Measurements from ENCODE around the gene CBARP.
A peak's percentile ranks its signal among the peaks of the same experiment; 100 is the strongest.
"Not testable (repeated sequence)": the region's sequence is repeated elsewhere in the genome, so short reads cannot be mapped to it uniquely, and the experiment has no call there.

CBARP gene

DNA sequence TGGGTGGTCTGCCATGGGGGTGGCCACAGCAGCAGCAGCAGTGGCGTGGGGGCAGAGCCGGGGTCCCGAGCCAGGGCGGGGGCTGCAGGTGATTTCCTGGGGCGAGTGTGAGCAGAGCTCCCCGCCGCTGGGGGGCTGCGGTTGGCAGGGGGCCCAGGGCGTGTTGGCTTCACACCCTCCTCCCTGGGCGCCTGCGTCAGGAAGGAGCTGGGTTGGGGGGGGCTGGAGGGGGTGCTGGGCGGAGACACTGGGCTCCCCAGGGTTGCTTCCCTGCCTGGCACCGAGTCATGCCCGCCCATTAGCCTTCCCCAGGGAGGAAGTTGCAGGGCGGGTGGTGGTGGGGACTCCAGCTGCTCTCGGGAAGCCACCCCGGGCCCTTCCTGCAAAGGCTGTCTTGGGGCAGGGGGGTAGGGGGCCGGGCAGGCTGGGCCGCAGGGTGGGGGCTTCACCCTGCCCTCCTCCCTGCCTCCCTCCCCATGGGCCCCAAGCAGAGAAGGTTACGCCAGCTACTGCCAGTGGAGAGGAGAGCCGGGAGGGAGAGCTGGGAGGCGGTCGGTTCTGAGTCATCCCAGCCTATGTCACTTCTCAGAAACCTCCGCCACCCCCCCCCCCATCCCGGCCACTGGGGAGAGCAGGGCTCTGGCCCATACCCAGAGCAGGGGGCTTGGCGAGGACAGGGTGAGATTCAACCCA is 15.2 kb upstream of the CBARP start:
- DNase-seq (ENCODE audit: low read depth) = peak; percentile 66

- DNase-seq (ENCODE audit: low read depth) = no peak
These were observed 14.5 kb upstream of the CBARP start for GRCh38 chr19:1252221-1252820.

DNA sequence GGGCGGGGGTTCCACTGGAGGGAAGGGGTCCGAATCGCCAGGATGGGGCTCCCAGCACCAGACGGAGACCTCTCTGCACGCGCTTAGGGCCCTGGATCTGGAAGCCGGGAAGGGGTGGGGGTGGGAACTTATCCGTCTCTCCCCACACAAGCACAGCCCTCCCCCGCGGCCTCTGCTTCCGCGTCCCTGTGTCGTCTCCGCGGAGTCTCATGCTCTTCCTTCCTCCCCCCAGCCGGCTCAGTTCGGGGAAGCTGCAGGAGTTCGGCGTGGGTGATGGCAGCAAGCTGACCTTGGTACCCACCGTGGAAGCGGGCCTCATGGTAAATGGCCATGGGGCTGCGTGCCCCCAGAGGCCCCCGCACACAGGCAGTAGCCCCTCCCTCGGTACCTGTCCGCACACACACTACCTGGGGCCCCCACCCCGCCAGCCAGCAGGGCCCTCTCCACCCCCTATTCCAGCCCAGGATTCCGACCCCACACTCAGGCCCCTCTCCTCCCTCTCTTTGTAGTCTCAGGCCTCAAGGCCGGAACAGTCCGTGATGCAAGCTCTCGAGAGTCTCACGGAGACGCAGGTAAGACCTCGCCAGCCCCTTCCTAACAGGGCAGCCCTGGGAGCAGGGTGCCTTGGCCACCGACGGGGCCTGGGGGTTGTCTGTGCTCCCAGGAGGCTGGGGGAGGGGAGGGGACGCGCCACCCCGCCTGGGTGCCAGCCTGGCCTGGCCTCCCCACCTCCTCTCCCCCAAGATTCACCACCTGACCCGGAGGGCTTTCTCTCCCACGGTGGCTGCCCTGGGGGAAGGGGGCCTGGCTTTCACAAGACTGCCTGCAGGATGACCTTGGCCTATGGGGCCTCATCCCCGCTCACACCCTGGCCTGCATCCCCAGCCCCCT is 13.8 kb upstream of the CBARP start:
- peak; percentile 52 for DNase-seq (ENCODE audit: low read depth)

GRCh38 chr19:1250437-1251260 is 12.8 kb upstream of the CBARP start:
- DNase-seq (ENCODE audit: low read depth) = no peak

- no peak for DNase-seq (ENCODE audit: low read depth)
These were observed 12.2 kb upstream of the CBARP start for GRCh38 chr19:1249990-1250436.

GRCh38 chr19:1249298-1249989 is 11.6 kb upstream of the CBARP start:
- DNase-seq (ENCODE audit: low read depth) = peak; percentile 95

DNA sequence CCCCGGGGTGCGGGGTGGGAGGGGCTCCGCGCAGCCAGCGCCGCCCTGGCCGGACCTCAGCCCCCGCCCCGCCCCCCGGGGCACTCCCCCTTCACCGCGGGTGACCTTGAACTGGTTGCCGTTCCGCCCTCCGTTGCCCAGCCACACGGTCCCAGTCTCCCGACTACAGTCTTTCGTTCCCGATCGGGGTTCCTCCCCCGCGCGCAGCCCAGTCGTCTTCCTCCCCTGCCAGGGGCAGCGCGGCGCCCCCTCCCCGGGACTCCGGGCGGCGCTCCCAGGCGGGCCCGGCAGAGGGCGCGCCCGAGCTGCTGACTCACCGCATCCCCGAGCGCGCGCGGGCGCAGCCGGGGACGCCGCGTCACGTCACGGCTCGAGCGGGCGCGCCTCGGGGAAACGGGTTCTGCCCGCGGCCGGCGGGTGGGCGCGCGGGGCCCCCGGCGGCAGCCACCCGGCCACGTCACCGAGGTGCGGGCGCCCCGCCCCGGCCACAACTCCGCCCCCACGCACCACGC is 11.0 kb upstream of the CBARP start:
- peak; percentile 79 for DNase-seq (ENCODE audit: low read depth)

DNA sequence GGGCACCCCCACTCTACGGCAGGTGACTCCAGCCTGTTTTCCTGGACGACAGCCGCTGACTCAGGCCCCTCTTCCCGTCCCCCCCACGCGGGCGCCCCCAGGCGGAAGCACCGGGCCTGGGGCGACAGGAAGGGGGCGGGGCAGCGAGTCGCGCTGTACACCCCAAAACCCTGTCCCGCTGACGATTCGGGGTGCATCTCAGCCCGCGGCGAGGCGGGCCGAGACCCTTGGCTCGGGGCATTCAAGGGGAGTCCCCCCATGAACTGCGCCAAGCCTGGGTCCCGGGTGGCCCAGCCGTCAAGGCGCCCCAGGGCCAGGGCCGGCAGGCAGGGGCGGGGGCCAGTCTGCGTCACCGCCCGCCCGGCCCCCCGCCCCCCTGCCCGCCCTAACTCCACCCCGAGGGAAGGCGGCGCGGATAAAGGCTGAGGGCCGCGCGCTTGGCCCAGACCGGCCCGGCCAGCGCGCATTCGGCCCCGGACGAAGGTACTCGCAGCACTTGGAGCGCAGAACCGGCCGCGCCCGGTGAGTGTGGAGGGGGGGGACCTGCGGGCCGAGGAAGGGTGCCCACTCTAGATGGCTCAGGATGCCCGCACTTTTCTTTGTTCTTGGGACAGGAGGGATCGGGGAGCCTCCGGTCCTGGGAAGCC is 10.5 kb upstream of the CBARP start, which contains the start of gene MIDN:
Gene MIDN, plus strand, starts transcription at position 445 of the 647 bp plus-strand sequence. CDS start 1,714 bp downstream, outside the sequence.
- peak; percentile 65 for DNase-seq (ENCODE audit: low read depth)

DNA sequence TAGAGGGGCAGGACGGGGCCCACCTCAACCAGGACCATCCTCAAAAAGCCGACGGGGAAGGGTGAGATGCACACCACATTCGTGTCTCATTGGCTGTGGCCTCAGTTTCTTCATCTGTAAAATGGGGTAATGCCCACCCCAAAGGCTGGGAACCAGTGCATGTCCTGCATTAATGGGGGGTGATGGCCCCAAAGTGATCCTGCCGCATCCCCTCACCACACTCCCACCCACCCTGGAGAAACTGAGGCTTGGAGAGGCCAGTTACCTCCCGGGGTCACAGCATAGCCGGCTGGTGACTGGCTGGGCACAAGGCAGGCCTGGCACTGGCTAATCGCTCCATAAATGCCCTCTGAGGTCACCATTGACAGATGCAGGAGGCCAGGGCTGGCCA is 9.9 kb upstream of the CBARP start:
- DNase-seq (ENCODE audit: low read depth) = no peak

DNA sequence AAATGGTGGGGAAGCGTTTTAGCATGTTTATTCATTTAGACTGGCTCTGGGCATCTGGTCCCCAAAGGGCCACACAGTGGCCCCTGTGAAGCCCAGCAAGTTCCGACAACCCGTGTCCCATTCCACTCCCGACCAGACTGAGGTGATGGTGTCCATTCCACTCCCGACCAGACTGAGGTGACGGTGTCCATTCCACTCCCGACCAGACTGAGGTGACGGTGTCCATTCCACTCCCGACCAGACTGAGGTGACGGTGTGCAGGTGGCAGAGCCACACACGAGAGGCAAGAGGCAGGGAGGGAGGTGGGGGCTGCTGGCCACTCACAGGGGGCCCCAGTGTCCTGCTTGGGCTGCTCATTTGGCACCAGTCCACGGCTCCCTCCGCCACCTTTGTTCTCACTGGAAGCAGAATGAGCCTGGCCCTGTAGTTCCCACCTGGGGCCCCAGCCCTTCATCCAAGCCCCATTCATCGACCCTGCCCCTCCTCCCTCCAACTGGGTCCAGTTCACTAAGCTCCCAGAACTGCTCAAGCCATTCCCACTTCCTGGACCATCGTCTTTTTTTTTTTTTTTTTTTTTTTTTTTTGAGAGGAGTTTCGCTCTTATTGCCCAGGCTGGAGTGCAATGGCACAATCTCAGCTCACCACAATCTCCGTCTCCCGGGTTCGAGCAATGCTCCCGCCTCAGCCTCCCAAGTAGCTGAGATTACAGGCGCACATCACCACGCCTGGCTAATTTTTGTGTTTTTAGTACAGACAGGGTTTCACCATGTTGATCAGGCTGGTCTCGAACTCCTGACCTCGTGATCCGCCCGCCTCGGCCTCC is 8.7 kb upstream of the CBARP start:
- not testable (repeated sequence) for DNase-seq (ENCODE audit: low read depth)

DNA sequence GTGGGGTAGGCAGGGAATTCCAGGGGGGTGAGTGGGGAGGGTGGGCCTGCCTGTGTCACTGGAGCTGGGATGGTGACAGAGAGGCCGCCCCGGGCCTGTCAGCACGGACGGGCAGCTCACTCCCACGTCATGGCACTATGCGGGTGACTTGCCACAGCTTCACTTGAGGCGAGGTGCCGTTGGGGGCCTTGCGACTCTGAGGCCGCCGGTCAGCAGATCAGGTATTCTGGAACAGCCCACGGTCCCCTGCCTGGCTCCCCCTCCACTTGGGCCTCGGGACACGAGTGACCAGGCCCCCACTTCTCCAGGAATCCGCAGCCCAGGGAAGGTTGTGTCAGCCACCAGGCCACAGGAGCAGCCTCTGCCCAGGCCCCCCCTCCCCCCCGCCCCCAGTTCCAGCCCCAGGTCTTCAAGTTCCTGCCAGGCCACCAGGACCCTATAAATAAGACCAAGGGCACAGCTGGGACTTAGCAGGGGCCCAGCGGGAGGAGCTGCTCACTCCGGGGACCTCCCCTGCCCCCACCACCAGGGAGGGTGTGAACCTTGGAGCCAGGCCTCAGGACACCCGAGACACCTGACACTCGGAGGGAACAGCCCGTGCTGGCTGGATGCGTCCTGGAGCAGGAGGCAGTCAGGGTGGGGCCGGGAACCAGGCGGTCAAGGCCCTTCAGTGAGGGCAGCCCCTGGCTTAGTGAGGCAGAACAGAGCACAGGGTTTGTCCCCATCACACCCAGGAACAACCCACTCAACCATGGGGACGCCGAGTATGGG is 7.9 kb upstream of the CBARP start:
- DNase-seq (ENCODE audit: low read depth) = no peak

DNA sequence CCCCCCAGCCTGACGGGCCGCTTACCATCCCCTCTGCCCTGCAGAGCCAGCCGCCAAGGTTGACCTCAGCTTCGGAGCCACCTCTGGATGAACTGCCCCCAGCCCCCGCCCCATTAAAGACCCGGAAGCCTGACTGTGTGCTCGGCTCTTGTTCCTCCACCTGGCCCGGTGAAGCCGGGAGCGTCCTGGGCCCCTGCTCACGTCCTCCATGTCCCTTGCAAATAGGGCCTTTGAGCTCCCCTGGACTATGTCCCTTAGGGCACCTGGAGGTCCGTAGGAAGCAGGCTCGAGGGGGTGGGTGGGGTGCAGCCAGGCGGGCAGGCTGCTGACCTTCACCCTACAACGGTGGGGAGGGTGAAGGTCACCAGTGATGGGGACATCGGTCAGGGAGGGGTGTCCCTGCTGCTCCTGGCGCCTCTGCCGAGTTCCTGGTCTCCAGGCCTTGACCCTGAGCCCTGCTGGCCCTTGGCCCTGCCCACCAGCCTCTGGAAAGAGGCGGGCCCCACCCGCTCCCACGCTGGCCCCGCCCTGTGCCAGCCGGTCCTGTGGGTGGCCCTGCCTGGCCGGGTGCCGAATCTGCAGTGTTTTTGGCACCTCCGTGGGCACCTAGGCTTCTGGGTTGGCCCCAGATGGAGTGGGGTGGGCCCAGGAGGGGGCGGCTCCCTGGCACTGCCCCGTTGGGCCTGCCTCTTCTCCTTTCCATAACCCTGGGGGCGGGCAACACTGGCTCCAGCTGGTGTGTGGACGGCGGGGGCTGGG is 7.1 kb upstream of the CBARP start:
- no peak for DNase-seq (ENCODE audit: low read depth)

GRCh38 chr19:1243768-1244692 is 6.2 kb upstream of the CBARP start:
- DNase-seq (ENCODE audit: low read depth) = peak; percentile 81

DNA sequence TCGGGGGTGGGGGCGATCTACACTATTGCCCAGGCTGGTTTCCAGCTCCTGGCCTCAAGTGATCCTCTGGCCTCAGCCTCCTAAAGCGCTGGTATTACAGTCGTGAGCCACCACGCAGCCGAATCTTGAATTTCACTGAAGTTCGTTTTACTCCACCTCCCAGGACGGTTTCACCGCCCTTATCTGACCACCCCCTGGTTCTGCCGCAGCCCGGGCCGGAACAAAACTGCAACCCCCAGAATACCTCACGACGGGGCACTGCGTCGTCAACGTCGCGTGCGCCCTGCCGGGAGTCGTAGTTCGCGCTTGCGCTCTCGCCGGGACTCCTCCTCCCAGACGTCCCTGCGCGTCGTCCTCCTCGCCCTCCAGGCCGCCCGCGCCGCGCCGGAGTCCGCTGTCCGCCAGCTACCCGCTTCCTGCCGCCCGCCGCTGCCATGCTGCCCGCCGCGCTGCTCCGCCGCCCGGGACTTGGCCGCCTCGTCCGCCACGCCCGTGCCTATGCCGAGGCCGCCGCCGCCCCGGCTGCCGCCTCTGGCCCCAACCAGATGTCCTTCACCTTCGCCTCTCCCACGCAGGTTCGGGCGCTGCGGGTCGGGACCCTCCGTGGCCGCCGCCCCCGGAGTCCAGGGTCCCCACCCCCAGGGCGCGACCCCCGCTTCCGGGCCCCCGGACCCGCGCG is 3.8 kb upstream of the CBARP start, which contains the start of gene ATP5F1D:
Gene ATP5F1D, plus strand, starts transcription at position 335 of the 679 bp plus-strand sequence. Its CDS starts 100 bp downstream, at position 435.
- peak; percentile 91 for DNase-seq (ENCODE audit: low read depth)

DNA sequence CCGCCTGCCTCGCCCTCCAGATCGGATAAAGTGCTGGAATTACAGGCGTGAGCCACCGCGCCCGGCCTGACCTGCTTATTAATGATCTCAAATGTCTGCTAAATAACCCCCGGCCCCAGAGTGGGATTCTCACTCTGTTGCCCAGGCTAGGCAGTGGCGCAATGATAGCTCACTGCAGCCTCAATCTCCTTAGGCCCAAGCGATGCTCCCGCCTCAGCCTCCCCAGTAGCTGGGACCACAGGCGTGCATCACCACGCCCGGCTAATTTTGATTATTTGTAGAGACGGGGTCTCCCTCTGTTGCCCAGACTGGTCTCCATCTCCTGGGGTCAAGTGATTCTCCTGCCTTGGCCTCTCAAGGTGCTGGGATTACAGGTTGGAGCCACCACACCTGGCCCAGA is 3.1 kb upstream of the CBARP start:
- no peak for DNase-seq (ENCODE audit: low read depth)
